DND-41 (cell line): ENCODE data around the gene AFF3.

Experiments
- EZH2 ChIP-seq: IDR thresholded peaks from 3 replicates; pipeline ENCODE4 v1.6.1; 2012; ENCODE audit warnings: borderline replicate concordance, low read depth, mild to moderate bottlenecking, moderate library complexity, low read length, inconsistent platforms; ENCODE audit not compliant: severe bottlenecking
- TF ChIP-seq, protein P1 (sequence below): IDR thresholded peaks from 2 replicates; pipeline ENCODE4 v1.5.1; 2012; ENCODE audit warnings: borderline replicate concordance, low read length, moderate library complexity, mild to moderate bottlenecking; ENCODE audit not compliant: poor library complexity, severe bottlenecking; ENCODE audit errors: extremely low read depth

DNA sequence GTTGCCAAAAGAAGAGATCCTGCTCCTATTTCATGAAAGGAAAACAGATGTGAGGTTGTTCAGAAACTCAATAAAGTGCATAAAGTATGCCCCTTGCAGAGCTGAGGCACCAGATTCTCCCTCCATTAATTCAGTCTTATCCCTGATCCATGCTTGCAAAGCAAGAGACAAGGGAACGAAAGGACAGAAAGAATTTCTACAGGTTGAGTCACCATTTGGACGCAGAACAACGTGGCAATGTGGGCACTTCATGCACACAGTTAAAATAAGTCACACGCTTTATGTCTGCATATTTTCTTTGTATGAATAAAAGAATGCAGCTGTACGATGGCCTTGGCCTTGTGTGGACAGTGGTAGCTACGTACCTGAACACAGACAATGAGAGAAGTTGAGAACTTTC is 330.8 kb downstream of the AFF3 start:
- no peak for TF ChIP-seq EZH2
- TF ChIP-seq, protein P1, sequence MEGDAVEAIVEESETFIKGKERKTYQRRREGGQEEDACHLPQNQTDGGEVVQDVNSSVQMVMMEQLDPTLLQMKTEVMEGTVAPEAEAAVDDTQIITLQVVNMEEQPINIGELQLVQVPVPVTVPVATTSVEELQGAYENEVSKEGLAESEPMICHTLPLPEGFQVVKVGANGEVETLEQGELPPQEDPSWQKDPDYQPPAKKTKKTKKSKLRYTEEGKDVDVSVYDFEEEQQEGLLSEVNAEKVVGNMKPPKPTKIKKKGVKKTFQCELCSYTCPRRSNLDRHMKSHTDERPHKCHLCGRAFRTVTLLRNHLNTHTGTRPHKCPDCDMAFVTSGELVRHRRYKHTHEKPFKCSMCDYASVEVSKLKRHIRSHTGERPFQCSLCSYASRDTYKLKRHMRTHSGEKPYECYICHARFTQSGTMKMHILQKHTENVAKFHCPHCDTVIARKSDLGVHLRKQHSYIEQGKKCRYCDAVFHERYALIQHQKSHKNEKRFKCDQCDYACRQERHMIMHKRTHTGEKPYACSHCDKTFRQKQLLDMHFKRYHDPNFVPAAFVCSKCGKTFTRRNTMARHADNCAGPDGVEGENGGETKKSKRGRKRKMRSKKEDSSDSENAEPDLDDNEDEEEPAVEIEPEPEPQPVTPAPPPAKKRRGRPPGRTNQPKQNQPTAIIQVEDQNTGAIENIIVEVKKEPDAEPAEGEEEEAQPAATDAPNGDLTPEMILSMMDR: no peak
